Suppressor macrophage treated with lipopolysaccharide for 4 hours (primary cell): ENCODE measurements around the gene FSCN2.

Experiments used
- DNase-seq: peaks from one replicate; pipeline ENCODE4 v3.0.0-alpha.2; 2020

FSCN2 gene

GRCh38 chr17:81513753-81514488 is 14.3 kb upstream of the FSCN2 start:
- peak; percentile 64 for DNase-seq

- DNase-seq: no peak
Measured at GRCh38 chr17:81514489-81514738, 13.8 kb upstream of the FSCN2 start.

- DNase-seq: peak; percentile 81
Measured at GRCh38 chr17:81514739-81515529, 13.2 kb upstream of the FSCN2 start.

GRCh38 chr17:81515530-81516041 is 12.6 kb upstream of the FSCN2 start:
- DNase-seq: no peak

GRCh38 chr17:81516439-81516838 is 11.7 kb upstream of the FSCN2 start:
- no peak for DNase-seq

- DNase-seq: no peak
Measured at GRCh38 chr17:81517009-81517338, 11.2 kb upstream of the FSCN2 start.

GRCh38 chr17:81517339-81518112 is 10.7 kb upstream of the FSCN2 start:
- DNase-seq: peak; percentile 17

GRCh38 chr17:81518113-81518784 is 9.9 kb upstream of the FSCN2 start:
- no peak for DNase-seq

GRCh38 chr17:81518785-81519283 is 9.3 kb upstream of the FSCN2 start:
- peak; percentile 31 for DNase-seq

GRCh38 chr17:81519284-81520020 is 8.7 kb upstream of the FSCN2 start:
- DNase-seq: peak; percentile 58

GRCh38 chr17:81520021-81520901 is 7.9 kb upstream of the FSCN2 start:
- no peak for DNase-seq

- no peak for DNase-seq
Measured at GRCh38 chr17:81522491-81523401, 5.4 kb upstream of the FSCN2 start.

GRCh38 chr17:81523402-81524038 is 4.7 kb upstream of the FSCN2 start:
- no peak for DNase-seq

GRCh38 chr17:81524039-81524864 is 3.9 kb upstream of the FSCN2 start:
- no peak for DNase-seq

- no peak for DNase-seq
Measured at GRCh38 chr17:81524865-81525159, 3.4 kb upstream of the FSCN2 start.

- no peak for DNase-seq
Measured at GRCh38 chr17:81526662-81527571, 1.3 kb upstream of the FSCN2 start.

GRCh38 chr17:81528384-81528650 is 140 bp downstream of the FSCN2 start:
- DNase-seq: no peak
